GM18867 (cell line): ENCODE measurements around the gene PDIK1L.

ENCODE experiments used
- ATAC-seq: cut with Tn5 transposase; IDR thresholded peaks from one replicate; pipeline ENCODE4 v1.9.1; 2021; ENCODE audit warnings: mild to moderate bottlenecking, moderate library complexity; ENCODE audit not compliant: unreplicated experiment

The PDIK1L gene

GRCh38 chr1:26169198-26169554 is 57.6 kb downstream of the PDIK1L start:
- no peak for ATAC-seq

- ATAC-seq: peak; percentile 81
These were observed 58.2 kb downstream of the PDIK1L start, which contains the start of gene ZNF593 for GRCh38 chr1:26169669-26170471. ZNF593 (plus strand) TSS chr1:26169908; CDS start chr1:26169984, 76 bp downstream.

DNA sequence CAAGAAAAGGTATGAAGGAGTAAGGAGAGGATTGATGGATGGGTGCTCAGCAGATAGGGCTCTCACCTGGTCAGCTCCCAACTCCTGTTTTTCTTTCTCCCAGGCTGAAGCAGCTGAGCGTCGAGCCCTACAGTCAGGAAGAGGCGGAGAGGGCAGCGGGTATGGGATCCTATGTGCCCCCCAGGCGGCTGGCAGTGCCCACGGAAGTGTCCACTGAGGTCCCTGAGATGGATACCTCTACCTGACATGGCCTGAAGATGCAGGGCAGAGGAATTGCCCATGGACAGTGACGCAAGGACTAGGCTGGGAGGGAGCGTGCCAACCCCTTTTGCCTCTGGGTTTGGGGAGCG is 58.8 kb downstream of the PDIK1L start:
- ATAC-seq: no peak

DNA sequence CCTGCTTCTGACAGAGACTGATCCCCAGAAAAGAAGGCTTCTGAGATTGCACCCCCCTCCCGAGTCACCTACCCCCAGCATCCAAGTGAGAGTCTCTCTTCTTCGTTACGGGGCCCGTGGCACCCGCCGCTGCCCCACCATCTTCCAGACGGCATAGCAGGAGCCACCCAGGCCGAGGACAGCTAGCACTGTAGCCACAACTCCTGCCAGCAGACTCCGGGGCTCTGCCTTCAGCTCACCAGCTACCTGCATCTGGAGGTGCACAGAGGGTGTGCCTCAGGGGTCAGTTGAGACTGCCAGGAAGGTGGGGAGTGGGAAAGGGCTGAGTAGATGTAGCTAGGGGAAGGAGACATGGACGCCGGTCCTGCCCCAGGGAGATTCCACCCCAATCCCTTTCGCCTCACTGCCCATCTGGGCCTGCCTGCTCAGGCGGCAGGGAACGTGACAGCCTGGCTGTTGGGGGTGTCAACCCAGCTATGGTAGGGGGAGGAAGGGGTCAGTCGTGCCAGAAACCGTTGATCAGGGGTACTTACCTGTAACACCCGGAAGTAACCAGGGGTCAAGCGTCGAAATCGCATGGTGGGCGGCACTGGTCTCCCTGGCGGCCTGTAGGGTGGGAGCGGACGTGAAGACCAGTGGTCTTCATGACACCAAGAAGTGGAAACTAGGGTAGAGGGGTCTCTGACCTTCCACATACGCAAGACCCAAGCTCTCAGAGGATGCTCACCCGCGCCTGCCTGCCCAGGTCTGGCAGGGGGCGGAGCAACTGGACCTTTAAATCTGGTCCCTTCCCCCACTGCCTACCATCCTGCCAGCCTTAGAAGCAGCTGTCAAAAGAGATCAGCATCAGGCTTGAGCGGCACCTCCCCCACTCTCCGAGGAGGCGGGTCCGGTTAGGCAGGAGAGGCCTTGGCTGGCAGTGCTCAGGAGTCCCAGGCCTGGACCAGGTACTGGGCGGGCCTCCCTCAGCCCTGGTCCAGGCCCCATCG is 59.8 kb downstream of the PDIK1L start, which contains the start of gene ZNF593OS:
Gene ZNF593OS, minus strand, starts transcription at position 749 of the 989 bp plus-strand sequence. Its CDS starts 171 bp downstream, at position 578.
- ATAC-seq: no peak
